Left hindlimb (tissue), 1 donor: ENCODE data around the gene NDUFS8.

Experiments used
- DNase-seq: peaks from one replicate; pipeline ENCODE4 v3.0.0-alpha.2; 2018

NDUFS8 gene

DNA sequence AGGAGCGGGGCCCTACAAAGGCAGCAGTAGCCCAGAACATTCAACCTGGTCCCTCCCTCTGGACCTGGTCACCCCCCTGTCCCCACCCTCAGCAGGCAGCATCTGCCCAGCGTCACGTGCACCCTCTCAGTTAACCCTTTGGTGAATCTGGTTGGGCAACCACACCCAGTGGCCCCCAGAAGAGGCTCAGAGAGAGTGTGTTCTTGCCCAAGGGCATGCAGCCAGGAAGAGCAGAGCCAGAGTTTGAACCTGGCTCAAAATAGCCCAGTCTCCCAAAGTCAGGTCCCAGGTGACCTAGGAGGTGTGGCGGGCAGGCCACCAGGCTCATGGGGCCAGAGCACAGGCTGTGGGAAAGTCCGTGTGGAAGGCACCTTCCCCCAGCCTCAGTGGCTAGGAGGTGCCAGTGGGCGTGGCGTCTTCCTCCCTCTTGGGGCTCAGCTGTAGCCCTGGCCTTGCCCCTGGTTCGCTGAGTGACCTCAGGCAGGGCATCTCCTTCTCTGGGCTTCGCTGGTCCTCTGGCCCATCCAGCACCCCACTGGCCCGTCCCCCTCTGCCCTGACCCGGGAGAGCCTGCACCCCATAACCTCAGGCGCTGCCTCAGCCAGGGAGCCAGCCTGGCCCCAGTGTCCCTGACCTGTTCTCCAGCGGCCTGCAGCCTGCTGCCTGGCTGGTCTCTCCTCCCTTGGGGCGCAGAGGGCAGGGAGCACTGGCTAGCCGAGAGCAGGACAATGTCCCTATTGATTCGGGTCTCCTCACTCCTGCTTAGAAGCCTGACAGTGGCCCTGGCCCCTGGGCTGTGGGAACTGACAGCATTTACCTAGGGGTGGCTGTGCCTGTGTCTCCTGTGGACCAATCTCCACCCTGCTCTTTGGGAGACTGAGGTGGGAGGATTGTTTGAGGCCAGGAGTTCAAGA lies 13.3 kb upstream of the NDUFS8 start:
- no peak for DNase-seq

DNA sequence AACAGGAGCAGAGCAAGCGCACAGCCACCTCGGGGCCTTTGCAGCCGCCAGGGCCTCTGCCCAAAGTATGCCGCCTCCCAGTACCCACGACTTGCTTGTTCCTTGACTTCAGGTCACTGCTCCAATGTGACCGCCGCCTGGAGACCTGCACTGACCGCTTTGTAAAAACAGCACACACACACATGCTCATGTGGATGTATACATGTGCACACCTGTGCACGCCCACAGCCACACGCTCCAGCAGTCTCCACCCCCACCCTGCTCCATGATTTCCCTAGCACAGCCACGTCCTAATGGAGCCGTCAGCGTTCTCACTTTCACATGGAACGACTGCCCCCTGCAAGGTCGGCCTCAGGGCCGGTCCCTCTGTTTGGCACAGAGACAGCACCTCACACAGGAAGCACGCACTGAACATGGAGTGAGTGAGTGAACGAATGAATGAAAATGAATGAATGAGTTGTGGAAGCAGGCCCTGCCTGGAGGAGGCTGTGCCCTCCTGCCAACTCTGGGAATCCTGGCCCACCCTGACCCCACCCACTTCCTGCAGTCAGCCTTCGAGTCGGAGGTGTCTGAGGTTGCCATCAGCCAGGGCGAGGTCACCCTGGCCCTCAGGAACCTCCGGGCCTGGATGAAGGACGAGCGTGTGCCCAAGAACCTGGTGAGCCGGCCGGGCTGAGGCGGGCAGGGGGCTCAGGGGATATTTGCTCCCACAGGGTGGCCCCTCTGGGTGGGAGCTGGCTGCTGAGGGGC lies 12.3 kb upstream of the NDUFS8 start:
- no peak for DNase-seq

DNA sequence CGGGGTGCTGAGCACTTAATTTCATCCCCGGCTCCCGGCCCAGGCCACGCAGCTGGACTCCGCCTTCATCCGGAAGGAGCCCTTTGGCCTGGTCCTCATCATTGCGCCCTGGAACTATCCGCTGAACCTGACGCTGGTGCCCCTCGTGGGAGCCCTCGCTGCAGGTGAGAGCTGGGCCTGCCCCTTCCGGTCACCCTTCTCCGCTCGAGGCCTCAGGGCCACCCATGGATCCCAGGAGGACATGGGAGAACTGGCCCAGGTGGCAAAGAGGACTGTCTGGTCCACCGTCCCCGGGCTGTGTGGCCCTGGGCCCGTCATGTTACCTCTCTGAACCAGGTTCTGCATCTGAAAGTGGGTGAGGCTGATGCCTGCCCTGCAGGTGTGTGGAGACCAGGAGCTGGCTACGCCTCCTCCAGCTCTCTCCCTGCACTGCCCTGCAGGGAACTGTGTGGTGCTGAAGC lies 11.7 kb upstream of the NDUFS8 start:
- no peak for DNase-seq

DNA sequence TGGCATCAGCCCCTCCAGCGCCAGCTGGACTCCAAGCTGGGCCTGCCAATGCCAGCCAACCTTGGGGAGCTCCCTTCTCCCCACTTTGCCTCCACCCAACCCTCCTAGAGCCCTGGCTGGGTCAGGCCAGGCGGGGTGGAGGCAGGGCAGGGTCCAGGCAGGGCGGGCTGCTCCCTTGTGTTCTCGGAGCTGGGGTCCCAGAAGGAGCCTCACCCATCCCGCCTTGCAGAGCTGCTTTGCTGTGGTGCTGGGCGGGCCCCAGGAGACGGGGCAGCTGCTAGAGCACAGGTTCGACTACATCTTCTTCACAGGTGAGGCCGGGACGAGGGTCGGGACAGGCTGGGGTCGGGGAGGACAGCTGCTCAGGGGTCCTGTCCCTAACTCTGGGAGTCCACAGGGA lies 11.0 kb upstream of the NDUFS8 start:
- DNase-seq = no peak

DNA sequence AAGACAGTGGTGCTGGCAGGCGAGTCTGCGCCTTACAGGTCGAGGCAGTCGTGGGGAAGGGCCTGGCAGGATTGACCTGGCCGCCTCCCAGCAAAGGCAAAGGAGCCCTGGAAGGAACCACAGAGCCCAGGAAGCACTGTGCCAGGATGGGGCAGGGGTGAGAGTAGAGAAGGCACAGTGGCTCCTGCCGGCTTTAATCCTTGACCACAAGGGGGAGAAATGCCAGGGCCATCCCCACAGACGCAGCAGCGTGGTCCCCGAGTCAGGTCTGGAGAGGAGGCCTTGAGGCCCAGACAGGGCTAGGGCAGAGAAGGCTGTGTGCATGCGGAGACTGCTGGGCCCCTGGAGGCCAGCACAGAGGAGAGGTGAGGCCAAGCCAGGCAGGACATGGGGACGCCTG lies 9.9 kb upstream of the NDUFS8 start:
- no peak for DNase-seq

DNA sequence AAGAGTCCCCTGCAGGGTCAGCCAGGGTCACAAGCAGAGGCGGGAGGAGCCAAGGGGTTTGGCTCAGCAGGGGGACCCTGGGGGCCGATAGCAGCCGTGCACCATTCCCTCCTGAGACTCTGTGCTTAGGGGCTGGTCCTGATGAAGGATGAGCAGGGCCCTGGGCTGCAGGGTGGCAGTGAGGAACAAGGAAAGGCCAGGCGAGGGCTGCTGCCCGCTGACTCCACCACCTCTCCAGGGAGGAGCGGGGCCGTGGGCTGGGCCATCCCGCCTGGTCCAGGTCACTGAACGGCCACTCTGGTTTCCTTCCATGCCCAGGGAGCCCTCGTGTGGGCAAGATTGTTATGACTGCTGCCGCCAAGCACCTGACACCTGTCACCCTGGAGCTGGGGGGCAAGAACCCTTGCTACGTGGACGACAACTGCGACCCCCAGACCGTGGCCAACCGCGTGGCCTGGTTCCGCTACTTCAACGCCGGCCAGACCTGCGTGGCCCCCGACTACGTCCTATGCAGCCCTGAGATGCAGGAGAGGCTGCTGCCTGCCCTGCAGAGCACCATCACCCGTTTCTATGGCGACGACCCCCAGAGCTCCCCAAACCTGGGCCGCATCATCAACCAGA lies 9.2 kb upstream of the NDUFS8 start:
- DNase-seq = no peak

DNA sequence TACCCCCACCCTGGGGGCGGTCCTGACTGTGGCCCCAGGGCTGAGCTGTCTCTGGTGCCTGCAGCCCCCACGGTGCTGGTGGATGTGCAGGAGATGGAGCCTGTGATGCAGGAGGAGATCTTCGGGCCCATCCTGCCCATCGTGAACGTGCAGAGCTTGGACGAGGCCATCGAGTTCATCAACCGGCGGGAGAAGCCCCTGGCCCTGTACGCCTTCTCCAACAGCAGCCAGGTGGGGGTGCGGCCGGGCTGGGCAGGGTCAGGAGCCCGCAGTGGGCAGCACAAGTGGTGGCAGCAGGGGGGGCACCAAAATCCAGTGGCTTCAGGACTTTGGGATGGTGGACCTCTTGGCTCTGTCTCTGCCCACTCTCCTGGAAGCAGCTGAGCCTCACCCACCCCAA lies 8.0 kb upstream of the NDUFS8 start:
- DNase-seq = no peak

DNA sequence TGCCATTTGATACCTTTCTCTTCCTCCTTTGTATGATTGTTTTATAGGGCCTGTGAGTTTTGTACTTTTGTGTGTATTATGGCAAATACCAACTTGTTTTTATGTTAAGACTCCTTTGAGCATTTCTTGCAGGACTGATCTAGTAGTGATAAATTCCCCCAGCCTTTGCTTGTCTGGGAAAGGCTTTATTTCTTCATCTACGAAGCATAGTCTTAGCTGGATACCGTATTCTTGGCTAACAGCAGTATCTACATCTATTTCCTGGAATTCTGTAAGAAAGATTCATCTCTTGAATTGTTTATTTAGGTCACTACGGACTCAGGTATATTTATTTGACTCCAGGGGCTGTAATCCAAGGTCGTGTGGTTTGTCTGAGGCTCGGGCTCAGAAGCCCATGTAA lies 6.0 kb upstream of the NDUFS8 start:
- DNase-seq = no peak

DNA sequence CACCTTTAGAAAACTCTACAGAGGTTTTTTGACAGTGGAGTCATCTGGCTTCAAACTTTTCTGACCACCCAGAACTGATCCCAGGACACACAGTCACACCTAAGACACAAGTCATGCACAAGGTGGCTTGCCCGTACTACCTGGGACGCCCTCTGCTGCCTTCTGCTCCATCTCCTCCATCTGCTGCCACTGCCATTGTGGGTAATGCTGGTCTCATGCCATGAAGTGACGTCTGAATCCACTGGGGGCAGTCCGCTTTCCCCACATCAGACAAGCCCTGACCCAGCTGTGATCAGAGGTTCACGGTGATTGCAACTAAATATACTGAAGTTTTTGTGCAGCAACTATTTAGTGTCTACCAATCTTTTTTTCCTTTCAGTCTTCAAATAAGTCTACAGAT lies 5.4 kb upstream of the NDUFS8 start:
- DNase-seq = no peak

DNA sequence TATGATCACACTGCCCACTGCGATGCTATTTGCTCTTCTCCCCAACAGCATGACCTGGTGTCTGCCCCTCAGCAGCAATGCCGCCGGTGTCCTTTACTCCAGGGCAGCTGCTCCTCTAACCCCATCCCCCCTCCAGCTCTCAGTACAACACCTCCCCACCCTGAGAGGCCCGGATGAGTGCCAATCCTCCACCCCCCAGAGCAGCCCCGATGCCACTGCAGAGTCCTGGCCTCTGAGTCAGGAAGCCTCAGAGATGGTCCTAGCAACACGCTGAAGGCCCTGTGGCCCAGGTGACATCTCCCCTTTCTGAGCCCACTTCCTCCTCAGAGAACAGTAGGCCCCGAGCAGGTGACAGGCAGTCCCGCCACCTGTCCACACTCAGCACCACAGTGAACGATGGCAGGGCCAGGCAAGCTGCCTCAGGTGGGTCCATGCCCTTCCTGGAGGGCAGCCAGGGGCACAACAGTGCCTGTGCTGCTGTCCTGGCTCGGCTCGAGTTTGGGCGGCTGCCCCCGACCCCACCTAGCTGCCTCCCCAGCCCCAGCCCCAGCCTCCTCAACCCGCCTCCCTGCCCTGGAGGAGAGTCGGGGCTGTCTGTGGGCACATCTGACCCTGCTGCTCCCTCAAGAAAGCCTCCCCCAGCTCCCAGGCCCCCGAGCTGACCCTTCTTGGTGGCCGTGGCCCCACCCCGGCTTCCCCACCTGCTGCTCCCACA lies 3.9 kb upstream of the NDUFS8 start:
- no peak for DNase-seq

DNA sequence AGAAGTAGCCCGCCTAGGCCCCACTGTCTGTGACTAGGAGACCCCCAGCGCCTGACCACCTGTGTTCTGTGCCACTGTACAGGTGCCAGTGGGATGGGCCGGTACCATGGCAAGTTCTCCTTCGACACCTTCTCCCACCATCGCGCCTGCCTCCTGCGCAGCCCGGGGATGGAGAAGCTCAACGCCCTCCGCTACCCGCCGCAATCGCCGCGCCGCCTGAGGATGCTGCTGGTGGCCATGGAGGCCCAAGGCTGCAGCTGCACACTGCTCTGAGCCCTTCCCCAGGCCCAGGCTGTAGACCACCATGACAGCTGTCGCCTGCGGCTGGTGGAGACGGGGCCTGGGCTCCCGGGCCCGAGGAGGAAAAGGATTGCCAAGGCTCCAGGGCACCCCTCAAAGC lies 2.8 kb upstream of the NDUFS8 start:
- DNase-seq = no peak

DNA sequence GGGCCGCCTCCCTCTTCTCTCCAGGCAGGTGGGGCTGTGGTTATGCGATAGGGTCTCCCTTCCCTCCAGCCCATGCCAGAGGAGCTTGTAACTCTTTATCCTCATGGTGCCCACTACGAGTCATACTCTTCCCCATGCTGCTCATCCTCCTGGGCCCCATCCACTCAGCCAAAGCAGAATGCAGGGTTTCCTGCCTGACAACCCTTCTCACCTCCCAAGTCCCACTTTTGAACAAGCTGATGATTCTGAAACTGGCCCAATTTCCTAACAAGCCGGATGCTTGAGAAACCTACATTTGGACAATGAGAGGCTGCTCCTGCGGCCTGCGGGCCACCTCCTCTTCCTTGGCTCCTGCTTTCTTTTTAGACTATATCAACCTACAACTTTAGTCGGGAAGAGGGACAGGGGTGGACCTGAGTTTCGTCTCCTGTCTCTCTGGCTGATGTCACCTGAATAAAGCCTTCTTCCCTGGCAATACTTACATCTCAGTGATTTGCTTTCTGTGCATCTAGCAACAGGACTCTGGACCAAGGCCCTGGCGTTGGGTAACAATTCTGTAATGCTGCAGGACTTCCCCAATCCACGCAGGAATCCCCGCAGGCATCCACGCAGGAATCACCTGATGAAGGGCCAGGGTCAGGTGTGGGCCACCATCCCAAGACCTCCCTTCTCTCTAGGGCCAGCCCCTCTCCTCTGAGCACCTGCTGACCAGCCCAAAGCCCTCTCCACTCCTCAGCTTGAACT lies 1.5 kb upstream of the NDUFS8 start:
- DNase-seq = no peak

DNA sequence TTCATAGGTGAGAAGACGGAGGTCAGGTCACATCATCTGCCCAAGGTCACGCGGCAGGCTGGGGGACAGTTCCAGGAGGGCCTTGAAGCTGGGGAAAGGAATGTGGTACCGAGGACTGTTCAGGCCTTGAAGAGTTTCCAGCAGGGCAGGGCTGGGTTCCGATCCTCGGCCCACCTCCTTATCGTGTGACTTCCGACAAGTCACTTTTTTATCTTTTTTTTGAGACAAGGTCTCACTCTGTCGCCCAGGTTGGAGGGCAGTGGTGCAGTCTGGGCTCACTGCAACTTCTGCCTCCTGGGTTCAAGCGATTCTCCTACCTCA lies 623 bp downstream of the NDUFS8 start:
- no peak for DNase-seq

DNA sequence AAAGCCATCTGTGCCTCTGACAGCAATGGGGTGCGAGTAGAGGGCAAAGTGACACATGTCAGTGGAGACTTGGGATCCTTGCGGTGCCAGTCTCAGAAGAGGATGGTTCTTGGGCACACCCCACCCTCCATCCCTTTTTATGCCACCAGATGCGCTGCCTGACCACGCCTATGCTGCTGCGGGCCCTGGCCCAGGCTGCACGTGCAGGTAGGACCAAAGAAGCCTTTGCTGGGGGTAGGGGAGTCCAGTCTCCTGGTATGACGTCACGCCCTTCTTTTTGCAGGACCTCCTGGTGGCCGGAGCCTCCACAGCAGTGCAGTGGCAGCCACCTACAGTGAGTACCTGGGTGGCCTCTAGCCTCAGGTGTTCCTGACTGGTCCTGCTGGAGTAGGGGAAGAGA lies 1.5 kb downstream of the NDUFS8 start:
- DNase-seq = no peak

DNA sequence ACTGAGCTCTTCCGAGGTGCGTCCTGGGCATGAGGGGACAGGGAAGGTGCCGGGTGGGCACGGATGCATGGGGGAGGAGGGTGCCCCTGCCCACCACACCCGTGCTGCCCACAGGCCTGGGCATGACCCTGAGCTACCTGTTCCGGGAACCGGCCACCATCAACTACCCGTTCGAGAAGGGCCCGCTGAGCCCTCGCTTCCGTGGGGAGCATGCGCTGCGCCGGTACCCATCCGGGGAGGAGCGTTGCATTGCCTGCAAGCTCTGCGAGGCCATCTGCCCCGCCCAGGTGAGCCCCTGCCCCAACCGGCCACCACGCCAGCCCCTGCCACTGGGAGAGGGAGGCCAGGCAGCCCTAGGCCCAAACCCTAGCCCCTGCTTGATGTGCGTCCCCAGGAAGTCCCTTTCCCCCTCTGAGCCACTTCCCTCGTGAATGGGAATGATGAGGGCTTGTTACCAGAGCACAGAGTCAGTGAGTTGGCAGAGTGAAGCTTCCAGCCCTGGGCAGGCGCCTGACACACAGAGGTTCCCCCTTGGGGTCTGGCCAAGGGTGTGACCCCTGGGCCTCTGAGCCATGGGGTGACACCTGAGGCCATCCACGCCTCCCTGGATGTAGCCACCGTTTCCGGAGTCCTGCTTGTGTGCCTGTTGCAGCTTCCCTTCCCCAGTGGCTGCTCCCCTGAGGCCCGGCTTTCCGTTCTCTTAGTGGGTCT lies 2.7 kb downstream of the NDUFS8 start:
- no peak for DNase-seq

DNA sequence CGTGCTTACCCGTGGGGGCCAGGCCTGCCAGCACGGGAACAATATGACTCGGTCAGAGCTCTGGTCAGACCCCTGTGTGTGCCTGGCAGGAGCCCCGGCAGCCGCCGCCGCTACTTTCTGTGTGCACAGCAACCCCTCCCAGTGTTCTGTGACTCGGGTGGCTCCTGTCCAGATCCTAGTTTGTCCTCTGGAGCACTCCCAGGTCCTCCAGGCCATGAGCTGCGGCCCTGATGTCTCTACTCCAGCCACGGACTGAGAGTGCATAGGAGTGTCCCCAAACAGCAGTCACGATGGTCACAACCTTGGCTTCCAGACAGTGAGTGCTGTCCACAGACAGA lies 3.2 kb downstream of the NDUFS8 start:
- DNase-seq = no peak

DNA sequence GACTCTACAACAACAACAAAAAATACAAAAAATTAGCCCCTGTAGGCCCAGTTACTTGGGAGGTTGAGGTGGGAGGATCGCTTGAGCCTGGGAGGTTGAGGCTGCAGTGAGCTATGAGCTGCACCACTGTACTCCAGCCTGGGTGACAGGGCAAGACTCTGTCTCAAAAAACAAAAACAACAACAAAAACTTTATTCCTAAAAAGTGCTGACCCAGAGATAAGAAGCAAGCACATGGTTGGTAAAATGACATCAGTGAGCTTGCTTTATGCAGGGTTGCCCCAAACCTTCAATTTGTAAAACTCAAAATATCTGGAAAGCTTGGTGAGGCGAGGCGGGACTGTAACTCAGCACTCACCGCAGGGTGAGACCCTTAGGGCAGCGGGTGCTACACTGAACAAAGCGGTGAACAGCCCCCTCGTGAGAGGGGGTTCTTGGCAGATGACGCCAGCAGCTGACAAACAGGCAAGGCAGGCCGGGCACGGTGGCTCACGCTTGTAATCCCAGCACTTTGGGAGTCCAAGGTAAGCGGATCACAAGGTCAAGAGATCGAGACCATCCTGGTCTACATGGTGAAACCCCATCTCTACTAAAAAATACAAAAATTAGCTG lies 4.9 kb downstream of the NDUFS8 start:
- DNase-seq = no peak

DNA sequence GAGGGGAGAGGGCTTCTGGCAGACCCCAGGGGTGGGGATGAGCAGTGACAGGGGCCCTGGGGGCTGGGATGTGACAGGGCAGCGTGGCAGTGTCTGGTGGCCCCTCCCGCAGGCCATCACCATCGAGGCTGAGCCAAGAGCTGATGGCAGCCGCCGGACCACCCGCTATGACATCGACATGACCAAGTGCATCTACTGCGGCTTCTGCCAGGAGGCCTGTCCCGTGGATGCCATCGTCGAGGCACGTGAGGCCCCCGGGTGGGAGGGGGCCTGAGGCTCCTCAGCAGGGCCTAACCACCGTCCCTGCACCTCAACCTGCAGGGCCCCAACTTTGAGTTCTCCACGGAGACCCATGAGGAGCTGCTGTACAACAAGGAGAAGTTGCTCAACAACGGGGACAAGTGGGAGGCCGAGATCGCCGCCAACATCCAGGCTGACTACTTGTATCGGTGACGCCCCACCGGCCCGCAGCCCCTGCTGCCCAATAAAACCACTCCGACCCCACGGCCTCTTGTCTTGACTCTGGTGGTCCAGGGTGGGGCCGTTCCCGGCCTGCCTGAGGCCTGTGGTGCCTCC lies 5.7 kb downstream of the NDUFS8 start:
- DNase-seq = no peak

DNA sequence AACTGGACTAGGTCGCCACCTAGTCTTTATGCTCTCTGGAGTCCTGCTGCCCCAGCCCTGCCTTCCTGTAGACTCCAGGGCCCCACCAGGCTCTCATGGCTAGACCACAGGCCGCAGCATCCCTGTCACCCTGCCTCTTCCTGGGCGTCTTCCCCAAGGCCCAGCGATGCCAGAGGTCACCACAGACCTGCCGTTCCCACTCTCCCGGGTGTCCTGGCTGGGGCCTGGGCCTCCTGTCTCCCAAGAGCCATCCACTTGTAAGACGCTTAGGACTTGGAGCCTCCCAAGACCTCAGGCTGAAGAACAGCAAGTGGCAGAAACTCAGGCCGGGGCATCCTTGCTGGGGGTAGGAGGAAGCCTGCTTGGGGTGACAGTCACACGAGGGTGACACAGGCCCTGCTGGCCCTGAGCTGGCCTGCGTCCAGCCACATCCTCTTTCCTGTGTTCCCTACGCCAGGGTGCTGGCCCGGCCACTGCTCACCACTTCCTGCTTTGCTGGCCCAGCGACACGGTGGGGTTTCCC lies 6.3 kb downstream of the NDUFS8 start:
- DNase-seq = no peak

DNA sequence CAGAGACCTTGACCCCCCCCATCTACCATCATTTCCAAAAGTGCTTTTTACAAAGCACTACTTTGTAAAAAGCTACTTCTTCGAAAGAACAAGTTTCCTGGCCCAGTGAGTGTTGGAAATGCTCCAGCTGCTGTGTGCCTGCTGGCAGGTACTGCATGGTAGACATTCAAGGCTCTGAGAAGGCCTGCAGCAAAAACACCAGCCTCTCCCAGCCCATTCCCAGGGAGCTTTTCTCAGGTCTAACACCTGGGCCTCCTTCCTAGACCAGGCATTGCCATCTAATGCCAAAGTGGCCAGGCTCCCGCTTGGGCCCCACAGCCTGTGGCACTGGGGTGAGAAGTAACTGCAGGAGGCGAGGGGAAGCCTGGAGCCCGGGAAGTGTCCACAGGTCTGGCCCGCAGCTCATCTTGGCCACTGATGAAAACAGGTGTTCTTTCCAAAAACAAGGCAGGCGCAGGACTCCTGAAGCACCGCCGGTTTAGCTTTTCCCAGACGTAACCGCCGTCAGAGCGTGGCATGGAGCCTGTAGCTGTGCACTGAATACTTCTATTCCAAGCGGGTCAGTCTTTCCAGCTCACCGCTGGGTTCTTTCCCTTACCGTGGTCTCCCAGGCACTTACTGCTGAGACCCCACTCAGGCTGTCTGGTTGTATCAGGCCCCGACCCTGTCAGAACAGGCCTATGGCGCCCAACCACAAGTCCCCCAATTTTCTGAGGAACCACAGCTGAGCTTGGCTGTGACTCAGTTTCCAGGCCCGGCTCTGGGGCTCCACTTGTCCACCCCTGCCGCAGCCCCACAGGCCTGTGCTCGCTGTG lies 7.1 kb downstream of the NDUFS8 start:
- DNase-seq = no peak
